IMR-90 (cell line): Measurements from ENCODE around the gene LRRC34. TPM values are rescaled to one million over a fixed set of nuclear protein-coding genes. Genes with fewer than 3 reads are reported as not detected.
A peak's percentile ranks its signal among the peaks of the same experiment; 100 is the strongest.

Source experiments
- ATAC-seq: fragments of 200-7000 bp; cut with Tn5 transposase; 2 replicates; pipeline ENCODE4 v1.9.1; 2020; ENCODE audit warnings: low read depth, mild to moderate bottlenecking, moderate library complexity
- BruUV-seq: library from RNA; stranded (reverse); fragments of 400-500 nt; replicated peaks from 2 replicates; lab custom pipeline; 2021; lab: Mats Ljungman, UMichigan
- CTCF ChIA-PET: fragments of 300-600 bp; formaldehyde crosslinking; extraction: SDS; loops from one replicate; lab custom pipeline; 2021; ENCODE audit warnings: antibody characterized with exemption; lab: Yijun Ruan, JAX
- POLR2A ChIA-PET: fragments of 300-600 bp; sonication (Branson Sonifier 250); formaldehyde crosslinking; loops from one replicate; lab custom pipeline; 2022; ENCODE audit warnings: antibody characterized with exemption; ENCODE audit not compliant: unreplicated experiment; lab: Charles Lee
- DNase-seq: peaks from one replicate; pipeline ENCODE4 v3.0.0; 2013
- H2AFZ ChIP-seq: replicated peaks from 2 replicates; pipeline ENCODE3; 2013; ENCODE audit warnings: low read length, mild to moderate bottlenecking; ENCODE audit not compliant: poor library complexity
- H2AK5ac ChIP-seq: 2 replicates; pipeline ENCODE4 v1.6.1; 2013; ENCODE audit warnings: low read depth, low read length, inconsistent platforms
- H2AK9ac ChIP-seq: replicated peaks from 2 replicates; pipeline ENCODE3; 2013; ENCODE audit warnings: mild to moderate bottlenecking, low read depth, low read length, moderate library complexity; ENCODE audit not compliant: poor library complexity
- H2BK120ac ChIP-seq: 2 replicates; pipeline ENCODE4 v1.6.1; 2013; ENCODE audit warnings: low read depth, low read length, inconsistent platforms
- H2BK15ac ChIP-seq: 3 replicates; pipeline ENCODE4 v1.6.1; 2013; ENCODE audit warnings: low read depth, low read length, inconsistent platforms
- H2BK20ac ChIP-seq: 2 replicates; pipeline ENCODE4 v1.6.1; 2013; ENCODE audit warnings: low read depth, mild to moderate bottlenecking, inconsistent platforms, low read length, moderate library complexity
- H2BK5ac ChIP-seq: 2 replicates; pipeline ENCODE4 v1.6.1; 2013; ENCODE audit warnings: mild to moderate bottlenecking, low read depth, low read length, inconsistent platforms; ENCODE audit not compliant: poor library complexity, severe bottlenecking
- H3K14ac ChIP-seq: replicated peaks from 2 replicates; pipeline ENCODE4 v1.6.1; 2013; ENCODE audit warnings: low read depth, low read length, inconsistent platforms
- H3K18ac ChIP-seq: 2 replicates; pipeline ENCODE4 v1.6.1; 2013; ENCODE audit warnings: low read depth, low read length, control low read depth
- H3K23ac ChIP-seq: 2 replicates; pipeline ENCODE4 v1.6.1; 2013; ENCODE audit warnings: low read depth, low read length, inconsistent platforms
- H3K27ac ChIP-seq: 2 replicates; pipeline ENCODE4 v1.5.1; 2013; ENCODE audit warnings: mild to moderate bottlenecking, control low read depth, low read length; ENCODE audit not compliant: insufficient read depth
- H3K27me3 ChIP-seq: 2 replicates; pipeline ENCODE4 v1.6.1; 2013; ENCODE audit warnings: low read length; ENCODE audit not compliant: control insufficient read depth, insufficient read depth
- H3K36me3 ChIP-seq: 2 replicates; pipeline ENCODE4 v1.6.1; 2013; ENCODE audit warnings: low read length, mixed read lengths; ENCODE audit not compliant: control insufficient read depth, insufficient read depth
- H3K4ac ChIP-seq: 2 replicates; pipeline ENCODE4 v1.6.1; 2013; ENCODE audit warnings: low read depth, low read length, inconsistent platforms
- H3K4me1 ChIP-seq: 2 replicates; pipeline ENCODE4 v1.6.1; 2013; ENCODE audit warnings: low read length, mixed read lengths; ENCODE audit not compliant: control insufficient read depth, insufficient read depth
- H3K4me2 ChIP-seq: 2 replicates; pipeline ENCODE4 v1.6.1; 2013; ENCODE audit warnings: low read depth, mild to moderate bottlenecking, control low read depth, low read length, moderate library complexity
- H3K4me3 ChIP-seq: 2 replicates; pipeline ENCODE4 v1.5.1; 2013; ENCODE audit warnings: low read depth, mild to moderate bottlenecking, control low read depth, low read length, moderate library complexity; ENCODE audit not compliant: insufficient read depth
- H3K56ac ChIP-seq: 2 replicates; pipeline ENCODE4 v1.6.1; 2013; ENCODE audit warnings: low read length, inconsistent platforms; ENCODE audit not compliant: insufficient read depth; ENCODE audit errors: extremely low read depth
- H3K79me1 ChIP-seq, 2 experiments: 2 replicates each; pipeline ENCODE4 v1.6.1; 2013; ENCODE audit warnings: low read length in 2 of 2, inconsistent platforms in 1 of 2, low read depth in 1 of 2
- H3K9ac ChIP-seq: 2 replicates; pipeline ENCODE4 v1.6.1; 2013; ENCODE audit warnings: low read depth, low read length, control low read depth
- H3K9me1 ChIP-seq: 2 replicates; pipeline ENCODE4 v1.6.1; 2013; ENCODE audit warnings: low read length, inconsistent platforms; ENCODE audit not compliant: insufficient read depth
- H3K9me3 ChIP-seq: 2 replicates; pipeline ENCODE4 v1.6.1; 2013; ENCODE audit warnings: low read length; ENCODE audit not compliant: control insufficient read depth, insufficient read depth
- H4K20me1 ChIP-seq: 2 replicates; pipeline ENCODE4 v1.6.1; 2013; ENCODE audit warnings: low read length, inconsistent platforms; ENCODE audit not compliant: insufficient read depth
- H4K5ac ChIP-seq: 2 replicates; pipeline ENCODE4 v1.6.1; 2013; ENCODE audit warnings: mild to moderate bottlenecking, low read depth, low read length, control low read depth
- H4K8ac ChIP-seq, 2 experiments: 2 replicates each; pipeline ENCODE4 v1.6.1; 2013; ENCODE audit warnings: low read depth in 2 of 2, low read length in 2 of 2, control low read depth in 1 of 2, inconsistent platforms in 1 of 2
- H4K91ac ChIP-seq: 2 replicates; pipeline ENCODE4 v1.6.1; 2013; ENCODE audit warnings: low read depth, low read length, inconsistent platforms; ENCODE audit not compliant: insufficient read depth
- BHLHE40 ChIP-seq: fragments of 150-350 bp; IDR thresholded peaks from 2 replicates; pipeline ENCODE4 v1.6.1; 2016; ENCODE audit warnings: mild to moderate bottlenecking, low read depth, low read length
- CHD1 ChIP-seq: IDR thresholded peaks from 2 replicates; pipeline ENCODE4 v1.6.1; 2012; ENCODE audit warnings: low read depth, low read length, improper control_type of control experiment
- MXI1 ChIP-seq: IDR thresholded peaks from 2 replicates; pipeline ENCODE4 v1.6.1; 2012; ENCODE audit warnings: low read depth, mild to moderate bottlenecking, low read length, moderate library complexity, borderline replicate concordance
- WGBS, 2 experiments: methylation state at CpG; one replicate each; pipeline versions ENCODE4 v1.1.5 to v1.1.7; 2013; ENCODE audit warnings: missing lambda C conversion rate in 2 of 2; ENCODE audit not compliant: insufficient read length in 1 of 2; ENCODE audit errors: extremely low coverage in 2 of 2; 5-methylcytosine and 5-hydroxymethylcytosine counted together
- dilution Hi-C: fragments of 300-500 bp; cut with HindIII; formaldehyde crosslinking; loops from one replicate; pipeline ENCODE4 v1.14.3; 2018; ENCODE audit warnings: low sequenced_read_pairs; ENCODE audit not compliant: unreplicated experiment
- in situ Hi-C: fragments of 300-500 bp; cut with MboI; formaldehyde crosslinking; loops from 3 replicates; pipeline ENCODE4 v1.14.3; 2019; ENCODE audit warnings: low sequenced_read_pairs, inconsistent platforms, mixed read lengths
- intact Hi-C: fragments of 100-400 bp; cut with micrococcal nuclease; formaldehyde crosslinking; loops from 2 replicates; pipeline ENCODE4 v1.10.0; 2022
- polyA plus RNA-seq, 3 experiments: library from polyadenylated mRNA; depleted of rRNA; stranded (reverse); fragments of >200 nt; gene quantifications; 2 replicates each; pipeline ENCODE4 v1.2.3, GENCODE V29; 2012; ENCODE audit warnings: low replicate concordance in 1 of 3
- total RNA-seq: library from RNA; depleted of rRNA; stranded (reverse); fragments of >200 nt; gene quantifications from 2 replicates; pipeline ENCODE4 v1.2.3, GENCODE V29; 2012
- TF ChIP-seq, protein P1 (sequence below): fragments of 150-350 bp; IDR thresholded peaks from 2 replicates; pipeline ENCODE4 v1.6.1; 2017; ENCODE audit warnings: mild to moderate bottlenecking, antibody characterized with exemption, low read length, low read depth

LRRC34 gene
- total and polyA plus RNA-seq, 2 of the 4 experiments (the other 2 are of a cell fraction) = 0.90 to 0.91 TPM

DNA sequence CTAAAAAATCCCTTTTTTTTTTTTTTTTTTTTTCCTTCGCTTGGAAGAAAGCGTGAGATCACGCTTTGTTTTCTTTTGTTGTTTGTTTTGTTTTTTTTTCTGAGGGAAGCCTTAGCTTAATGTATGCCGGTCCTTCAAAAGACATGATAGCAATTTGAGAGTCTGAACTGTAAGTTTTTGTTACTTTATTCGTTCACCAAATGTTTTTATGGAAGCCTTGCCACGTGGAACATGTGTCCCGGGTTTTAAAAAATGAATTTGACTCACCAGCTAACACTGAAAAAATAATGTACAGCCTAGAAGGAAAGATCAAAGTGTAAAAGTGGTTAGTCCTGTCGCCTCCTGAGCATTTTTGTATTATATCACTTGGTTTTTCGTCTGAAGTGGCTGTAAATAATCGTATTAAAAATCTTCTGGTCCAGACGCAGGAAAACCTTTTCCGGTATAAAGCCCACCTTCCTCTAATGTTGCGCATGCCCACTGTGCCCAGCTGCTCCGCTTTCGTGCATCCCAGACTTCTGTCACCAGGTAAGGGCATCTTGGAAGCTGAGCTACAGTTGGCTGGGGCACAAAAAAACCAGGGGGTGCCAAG is 40.3 kb downstream of the LRRC34 start:
- CTCF ChIA-PET = interaction anchor here (0.7 to 0.8 kb wide), 2 partner anchors 11 to 38 kb away, joined by 4 read pairs; no protein-coding TSS in a partner anchor

More for the DNA sequence above, 40.3 kb downstream of the LRRC34 start:
- peak overlapping the region; percentile 97 for H3K14ac ChIP-seq
- H3K79me1 ChIP-seq = peaks cover 5 to 9% of the 10 kb centered on the region in 2 experiments
- 0% methylated on average over 2 of the region's 15 CpGs; no CpG with 5 or more reads in 1 of the 2 experiments for WGBS, 2 experiments
- H2AK5ac ChIP-seq = peak overlapping the region; percentile 41
- peak overlapping the region; percentile 94 for H2AFZ ChIP-seq
- H3K4me2 ChIP-seq = peak overlapping the region; percentile 83
- intact Hi-C loops = loop anchor here (2.0 to 10.0 kb wide), 2 partner anchors 212 to 626 kb away; no protein-coding TSS in a partner anchor
- H3K56ac ChIP-seq = peak overlapping the region; percentile 91
- peak overlapping the region; percentile 80 for H3K4me3 ChIP-seq
- peak overlapping the region; percentile 35; the same call in 1 of the 2 replicates for H2BK120ac ChIP-seq
- no peaks in the 10 kb centered on the region for H3K9me3 ChIP-seq
- peak overlapping the region; percentile 70 for H3K18ac ChIP-seq
- H4K8ac ChIP-seq = peak overlapping the region; percentile 63 to 92
- peak overlapping the region; percentile 82 for H3K9ac ChIP-seq
- DNase-seq (peak; percentile 81), ATAC-seq (peak; percentile 51)
- H3K23ac ChIP-seq = peak overlapping the region; percentile 83
- H3K27me3 ChIP-seq = no peaks in the 10 kb centered on the region
- H3K4ac ChIP-seq = peak overlapping the region; percentile 94
- H4K5ac ChIP-seq = peak overlapping the region; percentile 72
- dilution Hi-C loops = no loop called here
- 0 out of 2 replicates have a peak, but pooled peaks cover 2% of the 10 kb centered on the region for H3K36me3 ChIP-seq
- no TSS peak for BruUV-seq
- H2AK9ac ChIP-seq = peak overlapping the region; percentile 90
- POLR2A ChIA-PET = interaction anchor here (0.6 kb wide), 1 partner anchor 774 kb away, joined by 3 read pairs; no protein-coding TSS in a partner anchor
- peak overlapping the region; percentile 8; the same call in 1 of the 3 replicates for H2BK15ac ChIP-seq
- no peak overlapping the region for H2BK20ac ChIP-seq
- peak overlapping the region; percentile 86 for H2BK5ac ChIP-seq
- H3K27ac ChIP-seq = peak overlapping the region; percentile 93
- no peaks in the 10 kb centered on the region for H3K9me1 ChIP-seq
- no peaks in the 10 kb centered on the region for H4K20me1 ChIP-seq
- TF ChIP-seq, protein P1, sequence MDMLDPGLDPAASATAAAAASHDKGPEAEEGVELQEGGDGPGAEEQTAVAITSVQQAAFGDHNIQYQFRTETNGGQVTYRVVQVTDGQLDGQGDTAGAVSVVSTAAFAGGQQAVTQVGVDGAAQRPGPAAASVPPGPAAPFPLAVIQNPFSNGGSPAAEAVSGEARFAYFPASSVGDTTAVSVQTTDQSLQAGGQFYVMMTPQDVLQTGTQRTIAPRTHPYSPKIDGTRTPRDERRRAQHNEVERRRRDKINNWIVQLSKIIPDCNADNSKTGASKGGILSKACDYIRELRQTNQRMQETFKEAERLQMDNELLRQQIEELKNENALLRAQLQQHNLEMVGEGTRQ = 0 out of 2 replicates have a peak, but pooled peaks have one; percentile 23
- TF ChIP-seq MXI1 = peak; percentile 82; the same call in 1 of the 2 replicates
- no peak; the same call in 1 of the 2 replicates for TF ChIP-seq BHLHE40
- 0 out of 2 replicates have a peak, but pooled peaks have one; percentile 26 for TF ChIP-seq CHD1
- H4K91ac ChIP-seq = peak overlapping the region; percentile 81
- H3K4me1 ChIP-seq = no peaks in the 10 kb centered on the region
- in situ Hi-C loops = loop anchor here (25.0 kb wide), 1 partner anchor 1685 kb away; the partner anchor contains the start of gene GOLIM4
